ENCODE measurements around the gene TTN.

DNA sequence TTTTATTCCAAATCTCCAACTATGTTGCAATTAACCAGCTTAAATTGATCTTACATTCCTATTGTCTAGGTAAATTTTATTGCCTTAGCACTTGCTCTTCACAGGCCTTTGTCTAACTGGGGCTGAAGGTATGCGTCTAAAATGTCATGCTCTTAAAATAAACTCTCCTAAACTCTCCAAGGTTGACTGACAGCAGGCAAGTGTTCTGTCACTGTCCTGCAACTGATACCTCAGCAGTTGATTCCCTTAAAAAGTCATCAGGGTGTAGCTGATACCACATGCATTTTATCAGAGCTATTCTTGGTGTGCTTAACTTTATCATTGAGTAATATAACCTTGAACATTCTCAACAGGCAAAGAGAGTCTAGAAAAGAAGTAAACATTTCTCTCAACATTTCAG is 680 bp downstream of the TTN start:
- TF ChIP-seq, protein P1, sequence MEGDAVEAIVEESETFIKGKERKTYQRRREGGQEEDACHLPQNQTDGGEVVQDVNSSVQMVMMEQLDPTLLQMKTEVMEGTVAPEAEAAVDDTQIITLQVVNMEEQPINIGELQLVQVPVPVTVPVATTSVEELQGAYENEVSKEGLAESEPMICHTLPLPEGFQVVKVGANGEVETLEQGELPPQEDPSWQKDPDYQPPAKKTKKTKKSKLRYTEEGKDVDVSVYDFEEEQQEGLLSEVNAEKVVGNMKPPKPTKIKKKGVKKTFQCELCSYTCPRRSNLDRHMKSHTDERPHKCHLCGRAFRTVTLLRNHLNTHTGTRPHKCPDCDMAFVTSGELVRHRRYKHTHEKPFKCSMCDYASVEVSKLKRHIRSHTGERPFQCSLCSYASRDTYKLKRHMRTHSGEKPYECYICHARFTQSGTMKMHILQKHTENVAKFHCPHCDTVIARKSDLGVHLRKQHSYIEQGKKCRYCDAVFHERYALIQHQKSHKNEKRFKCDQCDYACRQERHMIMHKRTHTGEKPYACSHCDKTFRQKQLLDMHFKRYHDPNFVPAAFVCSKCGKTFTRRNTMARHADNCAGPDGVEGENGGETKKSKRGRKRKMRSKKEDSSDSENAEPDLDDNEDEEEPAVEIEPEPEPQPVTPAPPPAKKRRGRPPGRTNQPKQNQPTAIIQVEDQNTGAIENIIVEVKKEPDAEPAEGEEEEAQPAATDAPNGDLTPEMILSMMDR (conservative IDR thresholded peaks at IDR 0.05; ENCODE audit: low read depth in 2 of 2) = no peak
- no peak for TF ChIP-seq POLR2AphosphoS5 (IDR thresholded peaks at IDR 0.05; ENCODE audit: low read depth)
- no peak for TF ChIP-seq JUNB (IDR thresholded peaks at IDR 0.05; ENCODE audit: unreplicated experiment)
- TF ChIP-seq, protein P2, sequence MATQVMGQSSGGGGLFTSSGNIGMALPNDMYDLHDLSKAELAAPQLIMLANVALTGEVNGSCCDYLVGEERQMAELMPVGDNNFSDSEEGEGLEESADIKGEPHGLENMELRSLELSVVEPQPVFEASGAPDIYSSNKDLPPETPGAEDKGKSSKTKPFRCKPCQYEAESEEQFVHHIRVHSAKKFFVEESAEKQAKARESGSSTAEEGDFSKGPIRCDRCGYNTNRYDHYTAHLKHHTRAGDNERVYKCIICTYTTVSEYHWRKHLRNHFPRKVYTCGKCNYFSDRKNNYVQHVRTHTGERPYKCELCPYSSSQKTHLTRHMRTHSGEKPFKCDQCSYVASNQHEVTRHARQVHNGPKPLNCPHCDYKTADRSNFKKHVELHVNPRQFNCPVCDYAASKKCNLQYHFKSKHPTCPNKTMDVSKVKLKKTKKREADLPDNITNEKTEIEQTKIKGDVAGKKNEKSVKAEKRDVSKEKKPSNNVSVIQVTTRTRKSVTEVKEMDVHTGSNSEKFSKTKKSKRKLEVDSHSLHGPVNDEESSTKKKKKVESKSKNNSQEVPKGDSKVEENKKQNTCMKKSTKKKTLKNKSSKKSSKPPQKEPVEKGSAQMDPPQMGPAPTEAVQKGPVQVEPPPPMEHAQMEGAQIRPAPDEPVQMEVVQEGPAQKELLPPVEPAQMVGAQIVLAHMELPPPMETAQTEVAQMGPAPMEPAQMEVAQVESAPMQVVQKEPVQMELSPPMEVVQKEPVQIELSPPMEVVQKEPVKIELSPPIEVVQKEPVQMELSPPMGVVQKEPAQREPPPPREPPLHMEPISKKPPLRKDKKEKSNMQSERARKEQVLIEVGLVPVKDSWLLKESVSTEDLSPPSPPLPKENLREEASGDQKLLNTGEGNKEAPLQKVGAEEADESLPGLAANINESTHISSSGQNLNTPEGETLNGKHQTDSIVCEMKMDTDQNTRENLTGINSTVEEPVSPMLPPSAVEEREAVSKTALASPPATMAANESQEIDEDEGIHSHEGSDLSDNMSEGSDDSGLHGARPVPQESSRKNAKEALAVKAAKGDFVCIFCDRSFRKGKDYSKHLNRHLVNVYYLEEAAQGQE (IDR thresholded peaks at IDR 0.05; ENCODE audit: unreplicated experiment) = no peak
- TF ChIP-seq EZH2 (IDR thresholded peaks at IDR 0.05; ENCODE audit: low read depth, unreplicated experiment) = no peak
- TF ChIP-seq EZH2phosphoT487 (IDR thresholded peaks at IDR 0.05; ENCODE audit: unreplicated experiment) = no peak
- TF ChIP-seq CREB1 (CRISPR knock-in tag; IDR thresholded peaks at IDR 0.05; ENCODE audit: low read depth) = no peak
- TF ChIP-seq ZNF114 (CRISPR knock-in tag; IDR thresholded peaks at IDR 0.05) = no peak
- TF ChIP-seq STAT1 (IDR thresholded peaks at IDR 0.05; ENCODE audit: unreplicated experiment) = no peak
- TF ChIP-seq, protein P3, sequence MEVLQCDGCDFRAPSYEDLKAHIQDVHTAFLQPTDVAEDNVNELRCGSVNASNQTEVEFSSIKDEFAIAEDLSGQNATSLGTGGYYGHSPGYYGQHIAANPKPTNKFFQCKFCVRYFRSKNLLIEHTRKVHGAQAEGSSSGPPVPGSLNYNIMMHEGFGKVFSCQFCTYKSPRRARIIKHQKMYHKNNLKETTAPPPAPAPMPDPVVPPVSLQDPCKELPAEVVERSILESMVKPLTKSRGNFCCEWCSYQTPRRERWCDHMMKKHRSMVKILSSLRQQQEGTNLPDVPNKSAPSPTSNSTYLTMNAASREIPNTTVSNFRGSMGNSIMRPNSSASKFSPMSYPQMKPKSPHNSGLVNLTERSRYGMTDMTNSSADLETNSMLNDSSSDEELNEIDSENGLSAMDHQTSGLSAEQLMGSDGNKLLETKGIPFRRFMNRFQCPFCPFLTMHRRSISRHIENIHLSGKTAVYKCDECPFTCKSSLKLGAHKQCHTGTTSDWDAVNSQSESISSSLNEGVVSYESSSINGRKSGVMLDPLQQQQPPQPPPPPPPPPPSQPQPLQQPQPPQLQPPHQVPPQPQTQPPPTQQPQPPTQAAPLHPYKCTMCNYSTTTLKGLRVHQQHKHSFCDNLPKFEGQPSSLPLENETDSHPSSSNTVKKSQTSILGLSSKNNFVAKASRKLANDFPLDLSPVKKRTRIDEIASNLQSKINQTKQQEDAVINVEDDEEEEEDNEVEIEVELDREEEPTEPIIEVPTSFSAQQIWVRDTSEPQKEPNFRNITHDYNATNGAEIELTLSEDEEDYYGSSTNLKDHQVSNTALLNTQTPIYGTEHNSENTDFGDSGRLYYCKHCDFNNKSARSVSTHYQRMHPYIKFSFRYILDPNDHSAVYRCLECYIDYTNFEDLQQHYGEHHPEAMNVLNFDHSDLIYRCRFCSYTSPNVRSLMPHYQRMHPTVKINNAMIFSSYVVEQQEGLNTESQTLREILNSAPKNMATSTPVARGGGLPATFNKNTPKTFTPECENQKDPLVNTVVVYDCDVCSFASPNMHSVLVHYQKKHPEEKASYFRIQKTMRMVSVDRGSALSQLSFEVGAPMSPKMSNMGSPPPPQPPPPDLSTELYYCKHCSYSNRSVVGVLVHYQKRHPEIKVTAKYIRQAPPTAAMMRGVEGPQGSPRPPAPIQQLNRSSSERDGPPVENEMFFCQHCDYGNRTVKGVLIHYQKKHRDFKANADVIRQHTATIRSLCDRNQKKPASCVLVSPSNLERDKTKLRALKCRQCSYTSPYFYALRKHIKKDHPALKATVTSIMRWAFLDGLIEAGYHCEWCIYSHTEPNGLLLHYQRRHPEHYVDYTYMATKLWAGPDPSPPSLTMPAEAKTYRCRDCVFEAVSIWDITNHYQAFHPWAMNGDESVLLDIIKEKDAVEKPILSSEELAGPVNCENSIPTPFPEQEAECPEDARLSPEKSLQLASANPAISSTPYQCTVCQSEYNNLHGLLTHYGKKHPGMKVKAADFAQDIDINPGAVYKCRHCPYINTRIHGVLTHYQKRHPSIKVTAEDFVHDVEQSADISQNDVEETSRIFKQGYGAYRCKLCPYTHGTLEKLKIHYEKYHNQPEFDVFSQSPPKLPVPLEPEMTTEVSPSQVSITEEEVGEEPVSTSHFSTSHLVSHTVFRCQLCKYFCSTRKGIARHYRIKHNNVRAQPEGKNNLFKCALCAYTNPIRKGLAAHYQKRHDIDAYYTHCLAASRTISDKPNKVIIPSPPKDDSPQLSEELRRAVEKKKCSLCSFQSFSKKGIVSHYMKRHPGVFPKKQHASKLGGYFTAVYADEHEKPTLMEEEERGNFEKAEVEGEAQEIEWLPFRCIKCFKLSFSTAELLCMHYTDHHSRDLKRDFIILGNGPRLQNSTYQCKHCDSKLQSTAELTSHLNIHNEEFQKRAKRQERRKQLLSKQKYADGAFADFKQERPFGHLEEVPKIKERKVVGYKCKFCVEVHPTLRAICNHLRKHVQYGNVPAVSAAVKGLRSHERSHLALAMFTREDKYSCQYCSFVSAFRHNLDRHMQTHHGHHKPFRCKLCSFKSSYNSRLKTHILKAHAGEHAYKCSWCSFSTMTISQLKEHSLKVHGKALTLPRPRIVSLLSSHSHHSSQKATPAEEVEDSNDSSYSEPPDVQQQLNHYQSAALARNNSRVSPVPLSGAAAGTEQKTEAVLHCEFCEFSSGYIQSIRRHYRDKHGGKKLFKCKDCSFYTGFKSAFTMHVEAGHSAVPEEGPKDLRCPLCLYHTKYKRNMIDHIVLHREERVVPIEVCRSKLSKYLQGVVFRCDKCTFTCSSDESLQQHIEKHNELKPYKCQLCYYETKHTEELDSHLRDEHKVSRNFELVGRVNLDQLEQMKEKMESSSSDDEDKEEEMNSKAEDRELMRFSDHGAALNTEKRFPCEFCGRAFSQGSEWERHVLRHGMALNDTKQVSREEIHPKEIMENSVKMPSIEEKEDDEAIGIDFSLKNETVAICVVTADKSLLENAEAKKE (CRISPR knock-in tag; IDR thresholded peaks at IDR 0.05) = no peak
- TF ChIP-seq, protein P4, sequence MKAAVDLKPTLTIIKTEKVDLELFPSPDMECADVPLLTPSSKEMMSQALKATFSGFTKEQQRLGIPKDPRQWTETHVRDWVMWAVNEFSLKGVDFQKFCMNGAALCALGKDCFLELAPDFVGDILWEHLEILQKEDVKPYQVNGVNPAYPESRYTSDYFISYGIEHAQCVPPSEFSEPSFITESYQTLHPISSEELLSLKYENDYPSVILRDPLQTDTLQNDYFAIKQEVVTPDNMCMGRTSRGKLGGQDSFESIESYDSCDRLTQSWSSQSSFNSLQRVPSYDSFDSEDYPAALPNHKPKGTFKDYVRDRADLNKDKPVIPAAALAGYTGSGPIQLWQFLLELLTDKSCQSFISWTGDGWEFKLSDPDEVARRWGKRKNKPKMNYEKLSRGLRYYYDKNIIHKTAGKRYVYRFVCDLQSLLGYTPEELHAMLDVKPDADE (IDR thresholded peaks at IDR 0.05) = no peak
- no peak for TF ChIP-seq NANOG (IDR thresholded peaks at IDR 0.05; ENCODE audit: borderline replicate concordance)
